CD14-positive monocyte (primary cell): ENCODE results near the gene CDC42EP3. TPM values are rescaled to one million over a fixed set of nuclear protein-coding genes. Genes with fewer than 3 reads are reported as not detected.
A peak's percentile ranks its signal among the peaks of the same experiment; 100 is the strongest.

Experiments
- DNase-seq, 3 donors: peaks; one replicate each; pipeline ENCODE4 v3.0.0-alpha.2; 2011 to 2022
- H2AFZ ChIP-seq: 2 replicates; pipeline ENCODE4 v1.6.0; 2012; ENCODE audit warnings: mild to moderate bottlenecking, low read depth, low read length, inconsistent platforms; ENCODE audit not compliant: insufficient read depth, poor library complexity, severe bottlenecking
- H3K27ac ChIP-seq, 2 donors: 1 replicate in 1 of 2; 2 replicates in 1 of 2; pipeline ENCODE4 v1.5.1; 2012 to 2013; ENCODE audit warnings: low read length in 2 of 2, control low read depth in 1 of 2, inconsistent platforms in 1 of 2, low read depth in 1 of 2, mild to moderate bottlenecking in 1 of 2
- H3K27me3 ChIP-seq, 2 donors: one replicate each; pipeline versions ENCODE4 v1.6.0 to v1.6.1; 2011 to 2013; ENCODE audit warnings: low read length in 2 of 2; ENCODE audit not compliant: control insufficient read depth in 2 of 2, insufficient read depth in 2 of 2
- H3K36me3 ChIP-seq, 2 donors: replicated peaks in 1 of 2; 1 replicate in 1 of 2; 2 replicates in 1 of 2; pipeline versions ENCODE4 v1.5.1 to v1.6.1; 2012 to 2013; ENCODE audit warnings: low read length in 2 of 2, control low read depth in 1 of 2, inconsistent platforms in 1 of 2, mild to moderate bottlenecking in 1 of 2; ENCODE audit not compliant: insufficient read depth in 2 of 2, control insufficient read depth in 1 of 2
- H3K4me1 ChIP-seq, 2 donors: 1 replicate in 1 of 2; 2 replicates in 1 of 2; pipeline versions ENCODE4 v1.5.1 to v1.6.1; 2012 to 2013; ENCODE audit warnings: low read length in 2 of 2, control low read depth in 1 of 2, inconsistent platforms in 1 of 2, mild to moderate bottlenecking in 1 of 2, moderate library complexity in 1 of 2; ENCODE audit not compliant: insufficient read depth in 2 of 2, control insufficient read depth in 1 of 2
- H3K4me2 ChIP-seq: replicated peaks from 2 replicates; pipeline ENCODE3; 2012; ENCODE audit warnings: low read length, moderate library complexity, mild to moderate bottlenecking; ENCODE audit not compliant: poor library complexity, severe bottlenecking; ENCODE audit errors: extremely low read depth
- H3K4me3 ChIP-seq, 3 experiments: fragments of 200-600 bp in 1 of 3; sonication (generic) in 1 of 3; replicated peaks in 1 of 3; 1 replicate in 2 of 3; 2 replicates in 1 of 3; pipeline ENCODE4 v1.5.1; 2011 to 2013; ENCODE audit warnings: low read length in 3 of 3, mild to moderate bottlenecking in 3 of 3, control low read depth in 2 of 3, low read depth in 2 of 3, inconsistent platforms in 1 of 3, moderate library complexity in 1 of 3
- H3K79me2 ChIP-seq: 2 replicates; pipeline ENCODE4 v1.6.0; 2012; ENCODE audit warnings: mild to moderate bottlenecking, control low read depth, inconsistent platforms, low read length, moderate library complexity; ENCODE audit not compliant: insufficient read depth
- H3K9ac ChIP-seq: 2 replicates; pipeline ENCODE4 v1.6.0; 2017; ENCODE audit warnings: low read length, mild to moderate bottlenecking; ENCODE audit not compliant: insufficient read depth, poor library complexity, severe bottlenecking
- H3K9me3 ChIP-seq, 2 donors: replicated peaks in 1 of 2; 1 replicate in 1 of 2; 2 replicates in 1 of 2; pipeline versions ENCODE4 v1.5.1 to v1.6.1; 2012 to 2013; ENCODE audit warnings: low read length in 2 of 2, control low read depth in 1 of 2; ENCODE audit not compliant: control insufficient read depth in 1 of 2, insufficient read depth in 1 of 2
- H4K20me1 ChIP-seq: 2 replicates; pipeline ENCODE4 v1.6.0; 2012; ENCODE audit warnings: mild to moderate bottlenecking, low read length, control low read depth, moderate library complexity; ENCODE audit not compliant: insufficient read depth
- H3K27ac Mint-ChIP-seq, 7 donors: one replicate each; pipeline ENCODE4 v1.8.0; 2020; ENCODE audit warnings: mild to moderate bottlenecking in 7 of 7, mixed read lengths in 7 of 7, moderate library complexity in 6 of 7, inconsistent platforms in 2 of 7
- H3K27me3 Mint-ChIP-seq, 3 donors: one replicate each; pipeline ENCODE4 v1.8.0; 2021 to 2022; ENCODE audit warnings: low read depth in 3 of 3, mild to moderate bottlenecking in 3 of 3, mixed read lengths in 3 of 3, moderate library complexity in 3 of 3, inconsistent platforms in 1 of 3
- H3K36me3 Mint-ChIP-seq, 2 donors: one replicate each; pipeline ENCODE4 v1.8.0; 2020; ENCODE audit warnings: mixed read lengths in 2 of 2, inconsistent platforms in 1 of 2, mild to moderate bottlenecking in 1 of 2
- H3K4me1 Mint-ChIP-seq: one replicate; pipeline ENCODE4 v1.8.0; 2020; ENCODE audit warnings: mild to moderate bottlenecking, mixed read lengths
- H3K4me3 Mint-ChIP-seq, 2 donors: one replicate each; pipeline ENCODE4 v1.8.0; 2020; ENCODE audit warnings: mild to moderate bottlenecking in 2 of 2, mixed read lengths in 2 of 2, moderate library complexity in 1 of 2
- H3K9me3 Mint-ChIP-seq, 7 donors: one replicate each; pipeline ENCODE4 v1.8.0; 2020 to 2022; ENCODE audit warnings: mixed read lengths in 7 of 7, mild to moderate bottlenecking in 6 of 7, moderate library complexity in 6 of 7, inconsistent platforms in 2 of 7
- CTCF ChIP-seq: fragments of 200-600 bp; IDR thresholded peaks from one replicate; pipeline ENCODE4 v1.8.0; 2022; ENCODE audit warnings: antibody characterized with exemption, mild to moderate bottlenecking
- WGBS: methylation state at CpG from one replicate; pipeline ENCODE4 v1.1.5; 2013; ENCODE audit warnings: missing lambda C conversion rate; ENCODE audit not compliant: insufficient coverage; 5-methylcytosine and 5-hydroxymethylcytosine counted together
- intact Hi-C, 2 donors: fragments of 100-400 bp; cut with micrococcal nuclease; formaldehyde crosslinking; loops; one replicate each; pipeline versions ENCODE4 v1.15.0 to v1.15.1; 2023
- polyA plus RNA-seq, 3 donors: library from polyadenylated mRNA; depleted of rRNA in 1 of 3; unstranded in 2 of 3; stranded (reverse) in 1 of 3; fragments of 300-500 nt in 2 of 3; fragments of >200 nt in 1 of 3; fragmentation: Illumina TruSeq in 2 of 3; gene quantifications; 1 replicate in 2 of 3; 2 replicates in 1 of 3; pipeline ENCODE4 v1.2.3, GENCODE V29; 2012 to 2021

Gene CDC42EP3
- polyA plus RNA-seq, 3 donors = 179 to 272 (median 249) TPM

DNA sequence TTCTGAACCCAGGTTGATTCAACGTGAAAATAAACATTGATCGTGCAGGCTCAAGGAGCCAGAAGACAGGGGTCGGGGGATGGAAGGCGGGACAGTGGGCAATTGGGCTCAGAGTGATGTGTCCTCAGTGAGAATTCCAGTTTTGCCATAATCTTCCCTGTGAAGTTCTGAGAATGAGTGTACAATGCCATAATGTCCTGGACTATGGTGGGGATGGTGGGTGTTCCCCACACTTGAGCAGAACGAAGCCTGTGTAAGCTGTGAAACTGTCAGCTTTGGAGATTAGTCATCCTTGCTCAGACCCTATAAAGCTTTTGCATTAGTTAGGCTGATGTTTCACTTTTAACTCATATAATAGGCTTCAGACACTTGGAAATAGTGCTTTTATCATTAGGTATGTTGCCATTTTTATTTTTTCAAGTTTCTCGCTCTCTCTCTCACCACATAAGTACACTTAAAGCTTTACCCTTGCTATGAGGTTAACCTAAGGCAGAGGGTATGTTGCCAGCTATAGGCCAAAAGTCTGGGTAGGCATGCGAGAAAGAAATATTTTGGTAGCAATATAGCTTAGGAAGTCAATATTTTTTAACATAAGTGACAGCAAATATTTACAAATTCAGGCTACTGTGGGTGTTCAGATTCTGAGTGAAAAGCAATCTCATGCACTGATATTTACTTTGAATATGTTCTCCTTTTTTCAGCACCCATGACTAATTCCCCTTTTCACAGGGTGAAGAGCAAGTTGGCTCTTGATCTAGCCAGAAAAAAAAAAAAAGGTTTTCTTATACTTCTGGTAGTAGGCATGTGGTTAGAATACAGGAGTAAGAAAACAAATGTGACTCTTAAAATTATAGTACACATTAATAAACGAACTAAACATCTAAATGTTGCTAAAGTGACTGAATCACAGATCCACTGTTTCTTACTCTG lies 47.2 kb downstream of the CDC42EP3 start:
- Mint-ChIP-seq H3K36me3 (peaks cover 4 to 10% of the 10 kb centered on the region in 2 donors), H3K4me3 (no peak overlapping the region), H3K27me3 (peaks cover 0 to 3% (median 0%) of the 10 kb centered on the region in 3 donors), H3K4me1 (peaks cover 55% of the 10 kb centered on the region), H3K27ac (peak overlapping the region; percentile 84 to 94 (median 89)), H3K9me3 (no peaks in the 10 kb centered on the region)
- peak; percentile 70 to 85 (median 79) for DNase-seq
- no peaks in the 10 kb centered on the region for H3K79me2 ChIP-seq
- H3K36me3 ChIP-seq = no peaks in the 10 kb centered on the region
- H3K4me3 ChIP-seq = no peak overlapping the region
- no peaks in the 10 kb centered on the region for H3K27me3 ChIP-seq
- intact Hi-C loops = loop anchor here in 1 of 2 donors (5.0 kb wide), 1 partner anchor 37 kb away; no protein-coding TSS in a partner anchor
- H3K27ac ChIP-seq = peak overlapping the region; percentile 4 to 91
- H3K4me2 ChIP-seq = peak overlapping the region; percentile 4
- H4K20me1 ChIP-seq = no peaks in the 10 kb centered on the region
- peak overlapping the region; percentile 28 for H3K9ac ChIP-seq
- TF ChIP-seq CTCF = no peak
- 100% methylated on average over 4 of the region's 8 CpGs for WGBS
- no peaks in the 10 kb centered on the region for H3K9me3 ChIP-seq
- H3K4me1 ChIP-seq = peaks cover 27 to 51% of the 10 kb centered on the region in 2 donors
- no peak overlapping the region for H2AFZ ChIP-seq

- no peak overlapping the region for H3K4me3 Mint-ChIP-seq
Measured at GRCh38 chr2:37623406-37623805, 48.0 kb downstream of the CDC42EP3 start.

More at GRCh38 chr2:37623406-37623805, 48.0 kb downstream of the CDC42EP3 start:
- Histone ChIP-seq H3K9me3 (no peaks in the 10 kb centered on the region), H3K27ac (peak overlapping the region in 1 of 2 donors; percentile 91), H3K79me2 (no peaks in the 10 kb centered on the region), H3K4me3 (no peak overlapping the region), H3K9ac (no peak overlapping the region), H3K4me2 (no peak overlapping the region), H3K4me1 (peaks cover 27 to 51% of the 10 kb centered on the region in 2 donors), H2AFZ (no peak overlapping the region), H3K36me3 (no peaks in the 10 kb centered on the region), H4K20me1 (no peaks in the 10 kb centered on the region), H3K27me3 (no peaks in the 10 kb centered on the region)
- H3K9me3 Mint-ChIP-seq = no peaks in the 10 kb centered on the region
- peaks cover 0 to 3% (median 0%) of the 10 kb centered on the region in 3 donors for H3K27me3 Mint-ChIP-seq
- DNase-seq = peak in 1 of 3 donors; percentile 44
- no peak for TF ChIP-seq CTCF
- H3K4me1 Mint-ChIP-seq = peaks cover 55% of the 10 kb centered on the region
- peaks cover 4 to 10% of the 10 kb centered on the region in 2 donors for H3K36me3 Mint-ChIP-seq
- H3K27ac Mint-ChIP-seq = peak overlapping the region in 6 of 7 donors; percentile 53 to 94 (median 87)
- intact Hi-C loops = loop anchor here in 1 of 2 donors (5.0 kb wide), 1 partner anchor 36 kb away; no protein-coding TSS in a partner anchor
